ENCODE results near the gene SCN11A. TPM values are rescaled to one million over a fixed set of nuclear protein-coding genes. Genes with fewer than 3 reads are reported as not detected.

The SCN11A gene
- total and polyA plus RNA-seq, 9 of the 15 experiments (the other 6 are each of a cell fraction or from before 2014, with no cell fraction given): 0.01 to 0.05 (median 0.04) TPM; not detected in 6

DNA sequence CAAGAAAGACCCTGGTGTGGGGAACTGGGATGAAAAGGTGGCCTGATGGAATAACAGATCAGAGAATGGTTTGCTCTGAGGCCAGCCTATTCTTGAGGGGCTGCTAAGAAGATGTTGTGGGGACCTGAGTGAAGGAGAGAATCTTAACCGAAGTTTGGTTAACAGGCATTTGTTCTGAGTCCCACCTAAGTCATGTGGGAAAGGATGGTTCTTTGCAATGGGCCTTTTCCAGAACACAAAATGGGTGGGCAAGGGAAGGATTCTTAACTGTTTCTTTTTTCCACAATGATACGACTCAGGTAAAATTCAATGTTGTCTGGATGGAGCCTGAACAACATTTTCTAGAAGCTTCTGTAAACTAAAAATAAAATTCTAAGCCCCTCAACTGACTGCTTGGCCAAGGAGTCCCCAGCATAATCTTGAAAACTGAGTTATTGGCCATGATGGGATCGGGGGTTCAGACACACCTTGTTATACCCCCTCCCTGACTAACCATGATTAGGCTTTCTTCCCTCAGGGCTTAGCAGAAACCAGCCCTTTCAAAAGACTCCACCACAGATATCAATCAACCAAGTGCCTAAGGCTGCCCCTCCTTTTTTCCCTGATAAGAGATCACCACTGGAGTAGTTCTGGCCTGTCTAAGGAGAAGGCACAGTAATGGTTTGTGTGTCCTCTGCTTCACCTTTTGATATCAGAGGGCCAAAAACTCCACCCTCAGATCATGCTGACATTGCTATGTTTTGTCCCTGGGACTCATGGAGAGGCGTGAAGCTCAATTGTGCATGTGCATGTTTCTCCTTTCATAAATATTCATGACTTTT lies 30.1 kb downstream of the SCN11A start (continued):
- TF ChIP-seq AFF1 (IDR thresholded peaks at IDR 0.05; ENCODE audit: low read depth in 1 of 2, partially characterized antibody in 2 of 2) (no peak), MAZ (CRISPR knock-in tag; conservative IDR thresholded peaks at IDR 0.05 in 1 of 2, IDR thresholded peaks at IDR 0.05 in 1 of 2) (peak; percentile 9 to 26; a peak in 1 of 4 replicates), FOXK1 (CRISPR knock-in tag; IDR thresholded peaks at IDR 0.05; ENCODE audit: borderline replicate concordance) (no peak), NR2C2 (CRISPR knock-in tag; IDR thresholded peaks at IDR 0.05) (no peak), NR2C2 (tag; IDR thresholded peaks at IDR 0.05) (no peak), PTBP1 (IDR thresholded peaks at IDR 0.05; ENCODE audit: low read depth, low read length) (no peak), PHF21A (IDR thresholded peaks at IDR 0.05; ENCODE audit: borderline replicate concordance, low read depth) (no peak), ESRRB (CRISPR knock-in tag; IDR thresholded peaks at IDR 0.05; ENCODE audit: borderline replicate concordance) (no peak), JUN (IDR thresholded peaks at IDR 0.05; ENCODE audit: borderline replicate concordance, low read depth, low read length) (no peak), JUN (CRISPR knock-in tag; IDR thresholded peaks at IDR 0.05; ENCODE audit: borderline replicate concordance) (no peak), ZNF780A (CRISPR knock-in tag; IDR thresholded peaks at IDR 0.05) (no peak), KHSRP (IDR thresholded peaks at IDR 0.05) (no peak), FOXP4 (CRISPR knock-in tag; IDR thresholded peaks at IDR 0.05; ENCODE audit: borderline replicate concordance) (no peak), MEF2D (tag; conservative IDR thresholded peaks at IDR 0.05; ENCODE audit: low read depth) (no peak), ZNF175 (CRISPR knock-in tag; IDR thresholded peaks at IDR 0.05; ENCODE audit: low read depth) (0 out of 2 replicates have a peak, but pooled peaks have one; percentile 49), RHOXF2B (CRISPR knock-in tag; conservative IDR thresholded peaks at IDR 0.05) (no peak), PYGO2 (tag; IDR thresholded peaks at IDR 0.05) (peak; percentile 51; the same call in 1 of the 2 replicates), KDM1A (IDR thresholded peaks at IDR 0.05) (no peak), NR2F6 (CRISPR knock-in tag; IDR thresholded peaks at IDR 0.05) (no peak), TCF3 (CRISPR knock-in tag; IDR thresholded peaks at IDR 0.05) (no peak), GTF2F1 (IDR thresholded peaks at IDR 0.05; ENCODE audit: low read depth, low read length) (no peak)
- TF ChIP-seq, protein P1, sequence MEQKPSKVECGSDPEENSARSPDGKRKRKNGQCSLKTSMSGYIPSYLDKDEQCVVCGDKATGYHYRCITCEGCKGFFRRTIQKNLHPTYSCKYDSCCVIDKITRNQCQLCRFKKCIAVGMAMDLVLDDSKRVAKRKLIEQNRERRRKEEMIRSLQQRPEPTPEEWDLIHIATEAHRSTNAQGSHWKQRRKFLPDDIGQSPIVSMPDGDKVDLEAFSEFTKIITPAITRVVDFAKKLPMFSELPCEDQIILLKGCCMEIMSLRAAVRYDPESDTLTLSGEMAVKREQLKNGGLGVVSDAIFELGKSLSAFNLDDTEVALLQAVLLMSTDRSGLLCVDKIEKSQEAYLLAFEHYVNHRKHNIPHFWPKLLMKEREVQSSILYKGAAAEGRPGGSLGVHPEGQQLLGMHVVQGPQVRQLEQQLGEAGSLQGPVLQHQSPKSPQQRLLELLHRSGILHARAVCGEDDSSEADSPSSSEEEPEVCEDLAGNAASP (IDR thresholded peaks at IDR 0.05): no peak
